ENCODE results near the gene GPANK1. TPM values are rescaled to one million over a fixed set of nuclear protein-coding genes. Genes with fewer than 3 reads are reported as not detected.

GPANK1 gene
- total RNA-seq, 1 donor from 2014 or later = 24.2 TPM

DNA sequence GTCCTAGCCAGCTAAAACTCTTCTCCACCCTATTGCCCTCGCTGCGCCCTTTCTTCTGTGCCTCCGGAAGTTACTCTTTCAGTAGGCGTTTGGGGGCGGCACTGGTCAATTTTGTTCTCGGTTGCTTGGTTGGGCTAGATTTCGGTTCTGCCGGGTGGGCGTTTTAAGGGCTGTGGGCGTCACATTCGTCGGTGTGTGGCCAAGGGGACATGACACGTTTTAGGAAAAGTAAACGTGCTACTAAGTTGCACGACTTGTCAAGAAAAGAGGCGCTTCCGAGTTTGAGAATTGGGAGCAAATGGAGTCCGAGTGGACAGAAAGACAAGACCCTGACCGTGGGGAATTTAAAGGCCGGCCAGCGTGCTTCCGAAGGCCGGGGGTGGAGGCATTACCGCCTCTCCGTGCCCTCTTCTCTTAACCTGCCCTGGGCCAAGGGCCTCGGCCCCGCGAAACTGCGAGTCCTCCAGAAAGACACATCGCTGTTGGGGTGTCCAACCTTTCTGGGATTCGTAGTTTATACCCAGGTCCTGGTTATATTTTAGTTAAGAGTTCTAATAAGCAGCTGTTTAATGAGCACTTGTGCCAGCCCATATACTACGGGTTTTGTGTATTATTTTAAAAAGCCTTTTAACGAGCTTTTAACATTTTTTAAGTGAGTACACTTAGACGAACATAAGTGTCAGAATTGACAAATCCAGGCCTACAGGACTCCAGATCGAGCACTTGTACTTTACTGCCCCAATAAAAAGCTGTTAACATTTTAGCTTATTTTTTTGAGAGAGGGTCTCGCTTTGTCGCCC lies 11.7 kb downstream of the GPANK1 start:
- H3K36me3 Mint-ChIP-seq (ENCODE audit: low read depth) = peaks cover 67% of the 10 kb centered on the region

DNA sequence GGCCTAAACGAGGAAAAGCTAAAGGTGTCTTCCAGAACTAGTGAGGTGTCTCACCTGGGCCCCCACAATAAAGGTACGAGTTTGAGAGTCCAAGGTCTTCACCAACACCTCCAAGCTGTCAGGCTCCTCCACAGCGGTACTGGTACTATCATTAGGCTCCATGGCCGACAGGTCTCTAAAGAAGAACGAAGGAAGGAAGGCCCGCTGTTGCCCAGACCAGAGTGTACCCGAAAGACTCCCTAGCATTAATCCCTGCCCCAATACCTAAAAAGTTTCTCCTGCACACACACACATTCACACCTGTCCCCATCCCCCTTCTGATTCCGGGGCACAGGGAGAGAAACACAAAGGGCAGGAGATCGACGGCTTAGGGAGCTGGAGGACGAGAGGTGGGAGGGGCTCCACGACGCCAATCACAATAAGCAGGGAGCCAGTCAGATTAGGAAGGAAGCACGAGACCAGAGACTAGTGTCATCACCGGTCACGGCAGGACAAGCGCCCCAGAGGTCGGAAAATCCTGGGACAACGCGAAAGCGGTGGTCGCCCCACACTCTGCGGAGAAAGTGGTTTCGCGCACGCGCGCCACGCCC lies 13.1 kb downstream of the GPANK1 start:
- DNase-seq (no peak), ATAC-seq (ENCODE audit: low read depth) (peak; percentile 22)
- Mint-ChIP-seq H3K27ac (peak overlapping the region; percentile 100), H3K4me1 (peaks cover 48% of the 10 kb centered on the region), H3K9me3 (no peaks in the 10 kb centered on the region), H3K36me3 (ENCODE audit: low read depth) (peaks cover 70% of the 10 kb centered on the region), H3K4me3 (peak overlapping the region; percentile 94), H3K27me3 (no peaks in the 10 kb centered on the region)
- CTCF ChIA-PET = interaction anchor here (1.1 to 2.3 kb wide), 4 partner anchors 11 to 181 kb away, joined by 3 to 7 read pairs (median 4); partner anchors contain the start of gene ABHD16A
- POLR2A ChIA-PET = interaction anchor here (0.5 to 7.6 kb wide), 47 partner anchors 9 to 1637 kb away, joined by 3 to 188 read pairs (median 6); partner anchors contain the start of genes ABHD16A, AIF1, ATP6V1G2 and C6orf47
- intact Hi-C loops (cut with micrococcal nuclease) = loop anchor here (1.0 to 2.0 kb wide), 14 partner anchors 9 to 212 kb away; partner anchors contain the start of genes ABHD16A, C6orf47, DDAH2 and HSPA1B
- TF ChIP-seq, protein P1, sequence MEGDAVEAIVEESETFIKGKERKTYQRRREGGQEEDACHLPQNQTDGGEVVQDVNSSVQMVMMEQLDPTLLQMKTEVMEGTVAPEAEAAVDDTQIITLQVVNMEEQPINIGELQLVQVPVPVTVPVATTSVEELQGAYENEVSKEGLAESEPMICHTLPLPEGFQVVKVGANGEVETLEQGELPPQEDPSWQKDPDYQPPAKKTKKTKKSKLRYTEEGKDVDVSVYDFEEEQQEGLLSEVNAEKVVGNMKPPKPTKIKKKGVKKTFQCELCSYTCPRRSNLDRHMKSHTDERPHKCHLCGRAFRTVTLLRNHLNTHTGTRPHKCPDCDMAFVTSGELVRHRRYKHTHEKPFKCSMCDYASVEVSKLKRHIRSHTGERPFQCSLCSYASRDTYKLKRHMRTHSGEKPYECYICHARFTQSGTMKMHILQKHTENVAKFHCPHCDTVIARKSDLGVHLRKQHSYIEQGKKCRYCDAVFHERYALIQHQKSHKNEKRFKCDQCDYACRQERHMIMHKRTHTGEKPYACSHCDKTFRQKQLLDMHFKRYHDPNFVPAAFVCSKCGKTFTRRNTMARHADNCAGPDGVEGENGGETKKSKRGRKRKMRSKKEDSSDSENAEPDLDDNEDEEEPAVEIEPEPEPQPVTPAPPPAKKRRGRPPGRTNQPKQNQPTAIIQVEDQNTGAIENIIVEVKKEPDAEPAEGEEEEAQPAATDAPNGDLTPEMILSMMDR (IDR thresholded peaks at IDR 0.05) = no peak

More for the DNA sequence above, 11.7 kb downstream of the GPANK1 start:
- H3K4me1 Mint-ChIP-seq = peaks cover 56% of the 10 kb centered on the region
- DNase-seq (no peak), ATAC-seq (ENCODE audit: low read depth) (peak; percentile 73)
- peak overlapping the region; percentile 94 for H3K4me3 Mint-ChIP-seq
- no peaks in the 10 kb centered on the region for H3K9me3 Mint-ChIP-seq
- TF ChIP-seq, protein P1 (IDR thresholded peaks at IDR 0.05) = no peak
- intact Hi-C loops (cut with micrococcal nuclease) = loop anchor here (1.0 to 2.0 kb wide), 14 partner anchors 7 to 210 kb away; partner anchors contain the start of genes ABHD16A, C6orf47, DDAH2 and HSPA1B
- H3K27ac Mint-ChIP-seq = peak overlapping the region; percentile 100
- ChIA-PET POLR2A (interaction anchor here (0.6 to 7.6 kb wide), 48 partner anchors 10 to 1319 kb away, joined by 3 to 188 read pairs (median 5); partner anchors contain the start of genes ABHD16A, AIF1, ATP6V1G2 and C6orf47), CTCF (interaction anchor here (0.8 to 2.3 kb wide), 7 partner anchors 9 to 180 kb away, joined by 3 to 7 read pairs (median 4); partner anchors contain the start of genes ABHD16A and GPANK1)
- no peaks in the 10 kb centered on the region for H3K27me3 Mint-ChIP-seq

DNA sequence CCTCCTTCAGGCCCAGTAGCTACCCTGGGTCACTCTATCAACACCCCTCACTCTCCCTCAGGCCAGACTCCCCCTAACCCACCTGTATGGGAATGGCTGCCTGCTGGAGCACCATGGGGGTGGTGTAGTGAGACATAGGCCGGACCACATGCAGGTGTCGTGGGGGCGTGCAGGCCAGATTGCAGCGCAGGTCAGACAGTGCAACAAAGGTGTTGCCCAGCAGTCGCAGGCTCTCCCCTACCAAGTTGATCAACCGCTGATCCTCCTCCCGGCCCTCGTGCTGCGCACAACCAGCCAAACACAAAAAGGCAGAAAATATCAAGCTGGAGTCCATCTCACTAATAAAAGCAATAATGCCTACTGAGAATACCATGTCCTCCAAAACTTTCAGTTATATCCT lies 19.5 kb downstream of the GPANK1 start:
- Mint-ChIP-seq H3K4me3 (no peak overlapping the region), H3K27ac (no peak overlapping the region), H3K36me3 (ENCODE audit: low read depth) (peaks cover 86% of the 10 kb centered on the region), H3K27me3 (no peaks in the 10 kb centered on the region), H3K9me3 (no peaks in the 10 kb centered on the region), H3K4me1 (peaks cover 8% of the 10 kb centered on the region)
- ATAC-seq (ENCODE audit: low read depth) (no peak), DNase-seq (no peak)
- TF ChIP-seq, protein P1 (IDR thresholded peaks at IDR 0.05) = no peak
- CTCF ChIA-PET = no interaction called here
- intact Hi-C loops (cut with micrococcal nuclease) = no loop called here
- POLR2A ChIA-PET = no interaction called here

DNA sequence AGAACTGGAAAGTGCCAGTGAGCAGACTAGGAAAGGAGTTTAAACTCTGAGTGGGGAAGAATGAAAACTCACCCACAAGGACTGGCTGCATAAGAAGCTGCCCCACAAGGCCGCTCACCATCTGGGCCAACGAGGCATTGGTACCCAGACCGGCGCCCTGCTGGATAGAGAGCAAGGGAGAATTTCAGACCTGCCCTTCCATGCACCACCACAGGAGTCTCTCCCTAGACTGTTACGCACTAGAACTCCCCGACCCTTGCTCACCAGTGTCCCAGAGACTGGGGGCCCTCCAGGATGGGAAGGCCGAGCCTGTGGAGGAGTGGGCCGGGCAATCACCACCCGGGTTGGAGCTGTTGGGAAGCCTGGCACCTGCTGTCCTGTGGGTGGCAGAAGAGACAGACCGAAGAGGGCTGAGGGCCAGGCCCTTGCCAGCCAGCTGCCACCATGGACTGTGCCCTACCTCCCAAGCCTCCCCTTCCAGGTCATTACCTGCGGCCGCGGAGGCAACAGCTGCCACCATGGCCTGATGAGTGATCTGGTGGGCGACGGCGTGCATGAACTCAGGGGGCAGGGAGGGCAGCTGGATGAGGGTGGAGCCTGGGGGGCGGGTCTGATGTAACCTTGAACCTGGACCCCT lies 20.9 kb downstream of the GPANK1 start:
- Mint-ChIP-seq H3K9me3 (no peaks in the 10 kb centered on the region), H3K4me3 (no peak overlapping the region), H3K27ac (no peak overlapping the region), H3K4me1 (peaks cover 2% of the 10 kb centered on the region), H3K36me3 (ENCODE audit: low read depth) (peaks cover 84% of the 10 kb centered on the region), H3K27me3 (no peaks in the 10 kb centered on the region)
- POLR2A ChIA-PET = interaction anchor here (0.6 to 1.1 kb wide), 3 partner anchors 19 to 55 kb away, joined by 3 to 4 read pairs (median 4); no protein-coding TSS in a partner anchor
- DNase-seq (no peak), ATAC-seq (ENCODE audit: low read depth) (no peak)
- TF ChIP-seq, protein P1 (IDR thresholded peaks at IDR 0.05) = no peak
- intact Hi-C loops (cut with micrococcal nuclease) = no loop called here
- CTCF ChIA-PET = interaction anchor here (0.8 kb wide), 1 partner anchor 187 kb away, joined by 4 read pairs; no protein-coding TSS in a partner anchor
